Measurements from ENCODE around the gene PAQR8.

DNA sequence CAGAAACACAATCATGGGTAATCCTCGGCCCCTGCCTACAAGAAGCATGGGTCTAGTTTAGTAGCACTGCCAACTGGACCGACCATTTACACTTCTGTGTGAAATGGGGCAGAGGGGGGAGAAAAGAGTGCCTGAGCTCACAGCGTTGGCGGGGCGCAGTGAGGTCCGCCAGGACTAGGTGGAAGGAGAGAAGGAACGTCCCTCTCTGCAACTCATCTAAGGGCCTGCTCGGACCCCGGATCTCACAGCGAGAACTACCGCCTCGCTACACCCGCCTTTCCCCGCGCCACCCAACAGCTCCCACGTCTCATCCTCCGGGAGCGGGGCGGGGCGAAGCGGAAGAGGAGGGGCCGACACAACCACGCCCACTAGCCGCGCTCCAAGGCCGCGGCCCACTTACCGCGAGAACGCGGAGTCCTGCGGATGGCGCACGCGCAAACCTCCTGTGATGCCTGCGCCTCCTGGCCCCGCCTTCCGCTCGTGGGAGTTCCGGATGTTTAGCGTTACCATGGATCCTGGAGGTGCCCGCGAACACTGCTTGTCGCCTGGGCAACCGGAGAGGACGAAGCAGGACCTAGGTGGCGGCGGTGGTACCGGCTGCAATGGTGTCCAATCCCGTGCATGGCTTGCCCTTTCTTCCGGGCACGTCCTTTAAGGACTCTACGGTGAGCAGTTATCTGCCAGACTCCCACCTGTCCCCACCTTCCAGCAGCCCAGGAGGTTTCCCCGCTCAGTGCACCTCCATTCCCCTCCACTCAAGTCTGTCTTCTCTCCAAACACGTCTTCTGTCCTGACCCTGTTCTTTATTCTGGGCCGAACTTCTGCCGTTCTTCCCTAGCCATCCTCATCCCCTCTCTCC, 58.1 kb downstream of the PAQR8 start, which contains the start of gene EFHC1:
- TF ChIP-seq, protein P1, sequence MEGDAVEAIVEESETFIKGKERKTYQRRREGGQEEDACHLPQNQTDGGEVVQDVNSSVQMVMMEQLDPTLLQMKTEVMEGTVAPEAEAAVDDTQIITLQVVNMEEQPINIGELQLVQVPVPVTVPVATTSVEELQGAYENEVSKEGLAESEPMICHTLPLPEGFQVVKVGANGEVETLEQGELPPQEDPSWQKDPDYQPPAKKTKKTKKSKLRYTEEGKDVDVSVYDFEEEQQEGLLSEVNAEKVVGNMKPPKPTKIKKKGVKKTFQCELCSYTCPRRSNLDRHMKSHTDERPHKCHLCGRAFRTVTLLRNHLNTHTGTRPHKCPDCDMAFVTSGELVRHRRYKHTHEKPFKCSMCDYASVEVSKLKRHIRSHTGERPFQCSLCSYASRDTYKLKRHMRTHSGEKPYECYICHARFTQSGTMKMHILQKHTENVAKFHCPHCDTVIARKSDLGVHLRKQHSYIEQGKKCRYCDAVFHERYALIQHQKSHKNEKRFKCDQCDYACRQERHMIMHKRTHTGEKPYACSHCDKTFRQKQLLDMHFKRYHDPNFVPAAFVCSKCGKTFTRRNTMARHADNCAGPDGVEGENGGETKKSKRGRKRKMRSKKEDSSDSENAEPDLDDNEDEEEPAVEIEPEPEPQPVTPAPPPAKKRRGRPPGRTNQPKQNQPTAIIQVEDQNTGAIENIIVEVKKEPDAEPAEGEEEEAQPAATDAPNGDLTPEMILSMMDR (conservative IDR thresholded peaks at IDR 0.05; ENCODE audit: low read depth, low read length) = no peak
- TF ChIP-seq, protein P2, sequence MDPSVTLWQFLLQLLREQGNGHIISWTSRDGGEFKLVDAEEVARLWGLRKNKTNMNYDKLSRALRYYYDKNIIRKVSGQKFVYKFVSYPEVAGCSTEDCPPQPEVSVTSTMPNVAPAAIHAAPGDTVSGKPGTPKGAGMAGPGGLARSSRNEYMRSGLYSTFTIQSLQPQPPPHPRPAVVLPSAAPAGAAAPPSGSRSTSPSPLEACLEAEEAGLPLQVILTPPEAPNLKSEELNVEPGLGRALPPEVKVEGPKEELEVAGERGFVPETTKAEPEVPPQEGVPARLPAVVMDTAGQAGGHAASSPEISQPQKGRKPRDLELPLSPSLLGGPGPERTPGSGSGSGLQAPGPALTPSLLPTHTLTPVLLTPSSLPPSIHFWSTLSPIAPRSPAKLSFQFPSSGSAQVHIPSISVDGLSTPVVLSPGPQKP (IDR thresholded peaks at IDR 0.05; ENCODE audit: borderline replicate concordance, low read depth, low read length) = no peak
- TF ChIP-seq RAD21 (IDR thresholded peaks at IDR 0.05; ENCODE audit: low read length) = no peak
- TF ChIP-seq RFX5 (IDR thresholded peaks at IDR 0.05; ENCODE audit: low read depth, low read length) = no peak
- TF ChIP-seq RCOR1 (IDR thresholded peaks at IDR 0.05; ENCODE audit: insufficient replicate concordance, low read length) = peak; percentile 17
- TF ChIP-seq POLR2A (IDR thresholded peaks at IDR 0.05; ENCODE audit: low read depth, low read length) = peak; percentile 91
